ENCODE measurements around the gene TRPV3.

Gene TRPV3

GRCh38 chr17:3545151-3545550 is 12.5 kb downstream of the TRPV3 start:
- H3K27ac ChIP-seq = no peak overlapping the region
- no peak for TF ChIP-seq CTCF (conservative IDR thresholded peaks at IDR 0.05)

GRCh38 chr17:3544365-3544764 is 13.2 kb downstream of the TRPV3 start:
- H3K27ac ChIP-seq = no peak overlapping the region
- TF ChIP-seq CTCF (conservative IDR thresholded peaks at IDR 0.05) = no peak

GRCh38 chr17:3543453-3543852 is 14.2 kb downstream of the TRPV3 start:
- no peak overlapping the region for H3K27ac ChIP-seq
- no peak for TF ChIP-seq CTCF (conservative IDR thresholded peaks at IDR 0.05)

- no peak overlapping the region for H3K27ac ChIP-seq
- TF ChIP-seq CTCF (conservative IDR thresholded peaks at IDR 0.05) = no peak
Measured at GRCh38 chr17:3542410-3543088, 15.1 kb downstream of the TRPV3 start.

GRCh38 chr17:3539881-3540540 is 17.6 kb downstream of the TRPV3 start:
- TF ChIP-seq CTCF (conservative IDR thresholded peaks at IDR 0.05) = no peak
- no peak overlapping the region for H3K27ac ChIP-seq

- no peak for TF ChIP-seq CTCF (conservative IDR thresholded peaks at IDR 0.05)
- no peak overlapping the region for H3K27ac ChIP-seq
Measured at GRCh38 chr17:3536716-3537115, 20.9 kb downstream of the TRPV3 start.

GRCh38 chr17:3535253-3535995 is 22.2 kb downstream of the TRPV3 start:
- no peak overlapping the region for H3K27ac ChIP-seq
- TF ChIP-seq CTCF (conservative IDR thresholded peaks at IDR 0.05) = no peak

Data from VCaP (cell line).